ENCODE measurements around the gene MELTF.

DNA sequence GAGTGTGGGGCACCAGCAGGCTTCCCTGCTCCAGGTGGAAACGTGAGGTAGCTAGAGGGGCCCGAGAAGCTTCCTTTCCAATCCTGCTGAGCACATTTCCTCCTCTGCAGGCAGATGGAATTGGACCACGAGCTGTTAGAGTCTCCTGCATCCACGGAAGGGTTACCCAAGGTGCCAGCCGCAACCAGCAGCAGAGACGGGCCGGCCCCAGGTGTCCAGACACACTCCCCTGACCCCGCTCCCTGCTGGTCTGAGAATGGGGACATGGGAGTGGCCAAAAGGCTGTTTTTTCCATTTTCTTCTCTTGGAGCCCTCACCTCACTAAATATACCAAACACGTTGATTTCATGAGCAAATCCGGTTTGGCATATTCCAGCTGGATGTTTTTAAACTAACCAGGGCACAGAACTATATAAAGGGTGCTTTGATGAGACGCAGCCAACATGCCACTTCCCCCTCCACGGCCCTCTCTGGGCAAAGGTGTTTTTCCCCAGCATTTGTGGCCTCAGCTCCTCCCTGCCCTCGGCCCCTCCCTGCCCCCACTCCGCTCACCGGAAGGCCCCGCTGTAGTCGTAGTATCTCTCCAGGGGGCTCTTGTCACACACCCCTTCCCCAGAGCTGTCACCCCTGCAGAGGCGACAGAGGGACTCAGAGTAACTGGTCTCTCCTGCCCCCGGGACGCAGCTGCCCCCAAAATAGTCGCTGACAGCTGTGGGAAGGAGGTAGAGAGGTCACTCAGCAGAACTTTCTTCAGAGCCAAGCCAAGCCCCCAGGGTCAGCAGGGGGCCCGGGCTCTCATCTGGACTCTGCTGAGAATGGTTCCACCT, 7.0 kb downstream of the MELTF start:
- TF ChIP-seq, protein P1, sequence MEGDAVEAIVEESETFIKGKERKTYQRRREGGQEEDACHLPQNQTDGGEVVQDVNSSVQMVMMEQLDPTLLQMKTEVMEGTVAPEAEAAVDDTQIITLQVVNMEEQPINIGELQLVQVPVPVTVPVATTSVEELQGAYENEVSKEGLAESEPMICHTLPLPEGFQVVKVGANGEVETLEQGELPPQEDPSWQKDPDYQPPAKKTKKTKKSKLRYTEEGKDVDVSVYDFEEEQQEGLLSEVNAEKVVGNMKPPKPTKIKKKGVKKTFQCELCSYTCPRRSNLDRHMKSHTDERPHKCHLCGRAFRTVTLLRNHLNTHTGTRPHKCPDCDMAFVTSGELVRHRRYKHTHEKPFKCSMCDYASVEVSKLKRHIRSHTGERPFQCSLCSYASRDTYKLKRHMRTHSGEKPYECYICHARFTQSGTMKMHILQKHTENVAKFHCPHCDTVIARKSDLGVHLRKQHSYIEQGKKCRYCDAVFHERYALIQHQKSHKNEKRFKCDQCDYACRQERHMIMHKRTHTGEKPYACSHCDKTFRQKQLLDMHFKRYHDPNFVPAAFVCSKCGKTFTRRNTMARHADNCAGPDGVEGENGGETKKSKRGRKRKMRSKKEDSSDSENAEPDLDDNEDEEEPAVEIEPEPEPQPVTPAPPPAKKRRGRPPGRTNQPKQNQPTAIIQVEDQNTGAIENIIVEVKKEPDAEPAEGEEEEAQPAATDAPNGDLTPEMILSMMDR (IDR thresholded peaks at IDR 0.05), result no peak
- TF ChIP-seq POLR2A (IDR thresholded peaks at IDR 0.05), result no peak

All from right lobe of liver (tissue), 4 donors.